IMR-90 (cell line): ENCODE data around the gene SHC2. TPM values are rescaled to one million over a fixed set of nuclear protein-coding genes. Genes with fewer than 3 reads are reported as not detected.

Experiments
- ATAC-seq: fragments of 200-7000 bp; cut with Tn5 transposase; 2 replicates; pipeline ENCODE4 v1.9.1; 2020; ENCODE audit warnings: low read depth, mild to moderate bottlenecking, moderate library complexity
- BruUV-seq: library from RNA; stranded (reverse); fragments of 400-500 nt; replicated peaks from 2 replicates; lab custom pipeline; 2021; lab: Mats Ljungman, UMichigan
- CTCF ChIA-PET: fragments of 300-600 bp; formaldehyde crosslinking; extraction: SDS; loops from one replicate; lab custom pipeline; 2021; ENCODE audit warnings: antibody characterized with exemption; lab: Yijun Ruan, JAX
- POLR2A ChIA-PET: fragments of 300-600 bp; sonication (Branson Sonifier 250); formaldehyde crosslinking; loops from one replicate; lab custom pipeline; 2022; ENCODE audit warnings: antibody characterized with exemption; ENCODE audit not compliant: unreplicated experiment; lab: Charles Lee
- DNase-seq: peaks from one replicate; pipeline ENCODE4 v3.0.0; 2013
- H2AFZ ChIP-seq: replicated peaks from 2 replicates; pipeline ENCODE3; 2013; ENCODE audit warnings: low read length, mild to moderate bottlenecking; ENCODE audit not compliant: poor library complexity
- H2AK5ac ChIP-seq: 2 replicates; pipeline ENCODE4 v1.6.1; 2013; ENCODE audit warnings: low read depth, low read length, inconsistent platforms
- H2AK9ac ChIP-seq: replicated peaks from 2 replicates; pipeline ENCODE3; 2013; ENCODE audit warnings: mild to moderate bottlenecking, low read depth, low read length, moderate library complexity; ENCODE audit not compliant: poor library complexity
- H2BK120ac ChIP-seq: 2 replicates; pipeline ENCODE4 v1.6.1; 2013; ENCODE audit warnings: low read depth, low read length, inconsistent platforms
- H2BK15ac ChIP-seq: 3 replicates; pipeline ENCODE4 v1.6.1; 2013; ENCODE audit warnings: low read depth, low read length, inconsistent platforms
- H2BK20ac ChIP-seq: 2 replicates; pipeline ENCODE4 v1.6.1; 2013; ENCODE audit warnings: low read depth, mild to moderate bottlenecking, inconsistent platforms, low read length, moderate library complexity
- H2BK5ac ChIP-seq: 2 replicates; pipeline ENCODE4 v1.6.1; 2013; ENCODE audit warnings: mild to moderate bottlenecking, low read depth, low read length, inconsistent platforms; ENCODE audit not compliant: poor library complexity, severe bottlenecking
- H3K14ac ChIP-seq: replicated peaks from 2 replicates; pipeline ENCODE4 v1.6.1; 2013; ENCODE audit warnings: low read depth, low read length, inconsistent platforms
- H3K18ac ChIP-seq: 2 replicates; pipeline ENCODE4 v1.6.1; 2013; ENCODE audit warnings: low read depth, low read length, control low read depth
- H3K23ac ChIP-seq: 2 replicates; pipeline ENCODE4 v1.6.1; 2013; ENCODE audit warnings: low read depth, low read length, inconsistent platforms
- H3K27ac ChIP-seq: 2 replicates; pipeline ENCODE4 v1.5.1; 2013; ENCODE audit warnings: mild to moderate bottlenecking, control low read depth, low read length; ENCODE audit not compliant: insufficient read depth
- H3K27me3 ChIP-seq: 2 replicates; pipeline ENCODE4 v1.6.1; 2013; ENCODE audit warnings: low read length; ENCODE audit not compliant: control insufficient read depth, insufficient read depth
- H3K36me3 ChIP-seq: 2 replicates; pipeline ENCODE4 v1.6.1; 2013; ENCODE audit warnings: low read length, mixed read lengths; ENCODE audit not compliant: control insufficient read depth, insufficient read depth
- H3K4ac ChIP-seq: 2 replicates; pipeline ENCODE4 v1.6.1; 2013; ENCODE audit warnings: low read depth, low read length, inconsistent platforms
- H3K4me1 ChIP-seq: 2 replicates; pipeline ENCODE4 v1.6.1; 2013; ENCODE audit warnings: low read length, mixed read lengths; ENCODE audit not compliant: control insufficient read depth, insufficient read depth
- H3K4me2 ChIP-seq: 2 replicates; pipeline ENCODE4 v1.6.1; 2013; ENCODE audit warnings: low read depth, mild to moderate bottlenecking, control low read depth, low read length, moderate library complexity
- H3K4me3 ChIP-seq: 2 replicates; pipeline ENCODE4 v1.5.1; 2013; ENCODE audit warnings: low read depth, mild to moderate bottlenecking, control low read depth, low read length, moderate library complexity; ENCODE audit not compliant: insufficient read depth
- H3K56ac ChIP-seq: 2 replicates; pipeline ENCODE4 v1.6.1; 2013; ENCODE audit warnings: low read length, inconsistent platforms; ENCODE audit not compliant: insufficient read depth; ENCODE audit errors: extremely low read depth
- H3K79me1 ChIP-seq, 2 experiments: 2 replicates each; pipeline ENCODE4 v1.6.1; 2013; ENCODE audit warnings: low read length in 2 of 2, inconsistent platforms in 1 of 2, low read depth in 1 of 2
- H3K9ac ChIP-seq: 2 replicates; pipeline ENCODE4 v1.6.1; 2013; ENCODE audit warnings: low read depth, low read length, control low read depth
- H3K9me1 ChIP-seq: 2 replicates; pipeline ENCODE4 v1.6.1; 2013; ENCODE audit warnings: low read length, inconsistent platforms; ENCODE audit not compliant: insufficient read depth
- H3K9me3 ChIP-seq: 2 replicates; pipeline ENCODE4 v1.6.1; 2013; ENCODE audit warnings: low read length; ENCODE audit not compliant: control insufficient read depth, insufficient read depth
- H4K20me1 ChIP-seq: 2 replicates; pipeline ENCODE4 v1.6.1; 2013; ENCODE audit warnings: low read length, inconsistent platforms; ENCODE audit not compliant: insufficient read depth
- H4K5ac ChIP-seq: 2 replicates; pipeline ENCODE4 v1.6.1; 2013; ENCODE audit warnings: mild to moderate bottlenecking, low read depth, low read length, control low read depth
- H4K8ac ChIP-seq, 2 experiments: 2 replicates each; pipeline ENCODE4 v1.6.1; 2013; ENCODE audit warnings: low read depth in 2 of 2, low read length in 2 of 2, control low read depth in 1 of 2, inconsistent platforms in 1 of 2
- H4K91ac ChIP-seq: 2 replicates; pipeline ENCODE4 v1.6.1; 2013; ENCODE audit warnings: low read depth, low read length, inconsistent platforms; ENCODE audit not compliant: insufficient read depth
- BHLHE40 ChIP-seq: fragments of 150-350 bp; IDR thresholded peaks from 2 replicates; pipeline ENCODE4 v1.6.1; 2016; ENCODE audit warnings: mild to moderate bottlenecking, low read depth, low read length
- CEBPB ChIP-seq: IDR thresholded peaks from 2 replicates; pipeline ENCODE4 v1.6.1; 2012; ENCODE audit warnings: low read depth, low read length, improper control_type of control experiment
- CHD1 ChIP-seq: IDR thresholded peaks from 2 replicates; pipeline ENCODE4 v1.6.1; 2012; ENCODE audit warnings: low read depth, low read length, improper control_type of control experiment
- FOS ChIP-seq: fragments of 150-350 bp; IDR thresholded peaks from 2 replicates; pipeline ENCODE4 v1.6.1; 2016; ENCODE audit warnings: low read depth, low read length
- MAFK ChIP-seq: IDR thresholded peaks from 2 replicates; pipeline ENCODE4 v1.6.1; 2012; ENCODE audit warnings: low read depth, low read length, improper control_type of control experiment
- MAZ ChIP-seq: IDR thresholded peaks from 2 replicates; pipeline ENCODE4 v1.6.1; 2012; ENCODE audit warnings: low read depth, mild to moderate bottlenecking, low read length, improper control_type of control experiment, moderate library complexity, borderline replicate concordance
- MXI1 ChIP-seq: IDR thresholded peaks from 2 replicates; pipeline ENCODE4 v1.6.1; 2012; ENCODE audit warnings: low read depth, mild to moderate bottlenecking, low read length, moderate library complexity, borderline replicate concordance
- NFE2L2 ChIP-seq: fragments of 150-350 bp; IDR thresholded peaks from 2 replicates; pipeline ENCODE4 v1.6.1; 2016; ENCODE audit warnings: low read depth, mild to moderate bottlenecking, low read length
- POLR2A ChIP-seq: IDR thresholded peaks from 2 replicates; pipeline ENCODE4 v1.6.1; 2012; ENCODE audit warnings: mild to moderate bottlenecking, low read depth, low read length
- RAD21 ChIP-seq: IDR thresholded peaks from 2 replicates; pipeline ENCODE4 v1.6.1; 2012; ENCODE audit warnings: low read length, improper control_type of control experiment
- RCOR1 ChIP-seq: IDR thresholded peaks from 2 replicates; pipeline ENCODE4 v1.6.1; 2012; ENCODE audit warnings: mild to moderate bottlenecking, low read length, improper control_type of control experiment; ENCODE audit not compliant: insufficient replicate concordance
- RFX5 ChIP-seq: IDR thresholded peaks from 2 replicates; pipeline ENCODE4 v1.8.0; 2012; ENCODE audit warnings: low read depth, mild to moderate bottlenecking, low read length, moderate library complexity
- SMC3 ChIP-seq: fragments of 150-350 bp; IDR thresholded peaks from 2 replicates; pipeline ENCODE4 v1.6.1; 2016; ENCODE audit warnings: low read depth, mild to moderate bottlenecking, antibody characterized with exemption, low read length, moderate library complexity
- WGBS, 2 experiments: methylation state at CpG; one replicate each; pipeline versions ENCODE4 v1.1.5 to v1.1.7; 2013; ENCODE audit warnings: missing lambda C conversion rate in 2 of 2; ENCODE audit not compliant: insufficient read length in 1 of 2; ENCODE audit errors: extremely low coverage in 2 of 2; 5-methylcytosine and 5-hydroxymethylcytosine counted together
- dilution Hi-C: fragments of 300-500 bp; cut with HindIII; formaldehyde crosslinking; loops from one replicate; pipeline ENCODE4 v1.14.3; 2018; ENCODE audit warnings: low sequenced_read_pairs; ENCODE audit not compliant: unreplicated experiment
- in situ Hi-C: fragments of 300-500 bp; cut with MboI; formaldehyde crosslinking; loops from 3 replicates; pipeline ENCODE4 v1.14.3; 2019; ENCODE audit warnings: low sequenced_read_pairs, inconsistent platforms, mixed read lengths
- intact Hi-C: fragments of 100-400 bp; cut with micrococcal nuclease; formaldehyde crosslinking; loops from 2 replicates; pipeline ENCODE4 v1.10.0; 2022
- polyA plus RNA-seq, 3 experiments: library from polyadenylated mRNA; depleted of rRNA; stranded (reverse); fragments of >200 nt; gene quantifications; 2 replicates each; pipeline ENCODE4 v1.2.3, GENCODE V29; 2012; ENCODE audit warnings: low replicate concordance in 1 of 3
- total RNA-seq: library from RNA; depleted of rRNA; stranded (reverse); fragments of >200 nt; gene quantifications from 2 replicates; pipeline ENCODE4 v1.2.3, GENCODE V29; 2012
- TF ChIP-seq, protein P1 (sequence below): fragments of 150-350 bp; IDR thresholded peaks from 2 replicates; pipeline ENCODE4 v1.6.1; 2017; ENCODE audit warnings: mild to moderate bottlenecking, antibody characterized with exemption, low read length, low read depth
- TF ChIP-seq, protein P2 (sequence below): conservative IDR thresholded peaks from 2 replicates; pipeline ENCODE4 v1.5.1; 2012; ENCODE audit warnings: mild to moderate bottlenecking, low read depth, low read length, improper control_type of control experiment
- TF ChIP-seq, protein P3 (sequence below): fragments of 150-350 bp; IDR thresholded peaks from 2 replicates; pipeline ENCODE4 v1.6.1; 2016; ENCODE audit warnings: low read depth, mild to moderate bottlenecking, low read length, moderate library complexity, borderline replicate concordance

The SHC2 gene
- total and polyA plus RNA-seq, 2 of the 4 experiments (the other 2 are of a cell fraction), result 0.68 TPM; not detected in 1

DNA sequence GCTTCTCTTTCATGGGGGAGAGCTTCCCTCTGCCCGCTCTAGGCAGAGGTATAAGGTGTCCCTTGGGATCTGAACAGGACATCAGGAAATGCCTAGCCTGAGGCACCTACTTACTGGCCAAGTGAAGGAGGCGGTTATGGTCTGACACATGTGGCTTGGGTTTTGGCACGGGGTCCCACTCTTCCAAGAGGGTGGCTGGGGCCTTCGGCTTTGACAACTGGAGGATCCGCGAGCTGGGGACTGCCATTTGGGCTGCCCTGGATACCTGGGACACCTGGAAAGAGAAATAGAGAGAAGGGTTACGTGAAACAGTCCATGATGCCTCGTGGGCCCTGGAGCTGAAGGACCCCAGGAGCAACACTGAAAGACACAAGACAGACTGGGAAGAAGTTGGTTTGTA, 93.9 kb downstream of the SHC2 start:
- no peak for ATAC-seq
- H2BK15ac ChIP-seq, result no peak overlapping the region

More for the DNA sequence above, 93.9 kb downstream of the SHC2 start:
- Histone ChIP-seq H2AK5ac (no peak overlapping the region), H3K36me3 (no peaks in the 10 kb centered on the region), H3K4me3 (no peak overlapping the region), H2BK120ac (no peak overlapping the region), H2AFZ (no peak overlapping the region), H4K8ac (no peak overlapping the region), H3K27ac (no peak overlapping the region), H2AK9ac (no peak overlapping the region), H3K56ac (no peak overlapping the region), H3K9me1 (no peaks in the 10 kb centered on the region), H2BK20ac (no peak overlapping the region), H3K27me3 (peaks cover 36% of the 10 kb centered on the region), H3K9ac (no peak overlapping the region), H3K79me1 (no peaks in the 10 kb centered on the region), H3K4ac (no peak overlapping the region), H3K4me2 (no peak overlapping the region), H3K9me3 (peaks cover 8% of the 10 kb centered on the region), H3K14ac (no peak overlapping the region), H3K18ac (no peak overlapping the region), H4K91ac (no peak overlapping the region), H4K20me1 (no peaks in the 10 kb centered on the region), H4K5ac (no peak overlapping the region), H3K23ac (no peak overlapping the region), H3K4me1 (no peaks in the 10 kb centered on the region), H2BK5ac (no peak overlapping the region)
- no TSS peak for BruUV-seq
- no peak for DNase-seq
- WGBS, 2 experiments, result 90% methylated on average over 4 of the region's 8 CpGs; no CpG with 5 or more reads in 1 of the 2 experiments
- TF ChIP-seq NFE2L2 (no peak), POLR2A (no peak), MXI1 (no peak), CEBPB (no peak), RCOR1 (no peak), CHD1 (no peak), RAD21 (no peak), MAZ (no peak), MAFK (no peak), BHLHE40 (no peak), SMC3 (no peak), FOS (no peak), RFX5 (no peak)
- TF ChIP-seq, protein P1, sequence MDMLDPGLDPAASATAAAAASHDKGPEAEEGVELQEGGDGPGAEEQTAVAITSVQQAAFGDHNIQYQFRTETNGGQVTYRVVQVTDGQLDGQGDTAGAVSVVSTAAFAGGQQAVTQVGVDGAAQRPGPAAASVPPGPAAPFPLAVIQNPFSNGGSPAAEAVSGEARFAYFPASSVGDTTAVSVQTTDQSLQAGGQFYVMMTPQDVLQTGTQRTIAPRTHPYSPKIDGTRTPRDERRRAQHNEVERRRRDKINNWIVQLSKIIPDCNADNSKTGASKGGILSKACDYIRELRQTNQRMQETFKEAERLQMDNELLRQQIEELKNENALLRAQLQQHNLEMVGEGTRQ, result no peak
- TF ChIP-seq, protein P2, sequence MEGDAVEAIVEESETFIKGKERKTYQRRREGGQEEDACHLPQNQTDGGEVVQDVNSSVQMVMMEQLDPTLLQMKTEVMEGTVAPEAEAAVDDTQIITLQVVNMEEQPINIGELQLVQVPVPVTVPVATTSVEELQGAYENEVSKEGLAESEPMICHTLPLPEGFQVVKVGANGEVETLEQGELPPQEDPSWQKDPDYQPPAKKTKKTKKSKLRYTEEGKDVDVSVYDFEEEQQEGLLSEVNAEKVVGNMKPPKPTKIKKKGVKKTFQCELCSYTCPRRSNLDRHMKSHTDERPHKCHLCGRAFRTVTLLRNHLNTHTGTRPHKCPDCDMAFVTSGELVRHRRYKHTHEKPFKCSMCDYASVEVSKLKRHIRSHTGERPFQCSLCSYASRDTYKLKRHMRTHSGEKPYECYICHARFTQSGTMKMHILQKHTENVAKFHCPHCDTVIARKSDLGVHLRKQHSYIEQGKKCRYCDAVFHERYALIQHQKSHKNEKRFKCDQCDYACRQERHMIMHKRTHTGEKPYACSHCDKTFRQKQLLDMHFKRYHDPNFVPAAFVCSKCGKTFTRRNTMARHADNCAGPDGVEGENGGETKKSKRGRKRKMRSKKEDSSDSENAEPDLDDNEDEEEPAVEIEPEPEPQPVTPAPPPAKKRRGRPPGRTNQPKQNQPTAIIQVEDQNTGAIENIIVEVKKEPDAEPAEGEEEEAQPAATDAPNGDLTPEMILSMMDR, result no peak
- TF ChIP-seq, protein P3, sequence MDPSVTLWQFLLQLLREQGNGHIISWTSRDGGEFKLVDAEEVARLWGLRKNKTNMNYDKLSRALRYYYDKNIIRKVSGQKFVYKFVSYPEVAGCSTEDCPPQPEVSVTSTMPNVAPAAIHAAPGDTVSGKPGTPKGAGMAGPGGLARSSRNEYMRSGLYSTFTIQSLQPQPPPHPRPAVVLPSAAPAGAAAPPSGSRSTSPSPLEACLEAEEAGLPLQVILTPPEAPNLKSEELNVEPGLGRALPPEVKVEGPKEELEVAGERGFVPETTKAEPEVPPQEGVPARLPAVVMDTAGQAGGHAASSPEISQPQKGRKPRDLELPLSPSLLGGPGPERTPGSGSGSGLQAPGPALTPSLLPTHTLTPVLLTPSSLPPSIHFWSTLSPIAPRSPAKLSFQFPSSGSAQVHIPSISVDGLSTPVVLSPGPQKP, result no peak
- in situ Hi-C loops, result no loop called here
- POLR2A ChIA-PET, result no interaction called here
- CTCF ChIA-PET, result no interaction called here
- dilution Hi-C loops, result no loop called here
- intact Hi-C loops, result no loop called here
